GM21367 (cell line): Measurements from ENCODE around the gene RAB22A.
"Not testable (repeated sequence)": the region's sequence is repeated elsewhere in the genome, so short reads cannot be mapped to it uniquely, and the experiment has no call there.

Source experiments
- ATAC-seq: cut with Tn5 transposase; IDR thresholded peaks from one replicate; pipeline ENCODE4 v1.9.1; 2021; ENCODE audit not compliant: unreplicated experiment

Gene RAB22A

DNA sequence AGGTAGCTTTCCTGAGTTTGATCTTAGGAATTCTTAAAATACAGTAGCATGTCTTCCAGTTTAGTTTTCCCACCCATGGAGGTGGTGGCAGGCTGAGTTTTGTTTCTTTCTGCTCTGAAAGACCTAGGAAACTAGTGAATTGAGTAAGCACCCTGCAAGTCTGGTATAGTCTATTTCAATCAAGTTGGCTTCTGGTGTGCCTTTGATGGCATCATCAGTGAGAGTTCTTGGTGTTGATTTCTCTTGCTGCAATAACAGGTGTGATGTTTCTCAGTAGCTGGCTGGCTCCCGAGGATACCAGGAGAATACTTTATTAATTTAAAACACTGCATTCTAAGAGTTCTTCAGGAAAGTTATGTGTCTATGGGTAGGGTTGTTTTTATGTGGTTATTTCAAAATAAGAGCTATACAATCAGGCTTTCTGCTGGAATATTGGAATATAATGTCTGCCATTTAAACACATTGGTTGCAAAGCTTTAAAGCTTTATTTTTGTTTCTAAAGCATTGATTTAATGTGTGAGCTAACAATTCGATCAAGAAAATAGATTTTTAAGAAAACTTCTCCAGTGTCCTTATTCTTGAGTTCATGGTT, 98.5 kb downstream of the RAB22A start:
- ATAC-seq: no peak

DNA sequence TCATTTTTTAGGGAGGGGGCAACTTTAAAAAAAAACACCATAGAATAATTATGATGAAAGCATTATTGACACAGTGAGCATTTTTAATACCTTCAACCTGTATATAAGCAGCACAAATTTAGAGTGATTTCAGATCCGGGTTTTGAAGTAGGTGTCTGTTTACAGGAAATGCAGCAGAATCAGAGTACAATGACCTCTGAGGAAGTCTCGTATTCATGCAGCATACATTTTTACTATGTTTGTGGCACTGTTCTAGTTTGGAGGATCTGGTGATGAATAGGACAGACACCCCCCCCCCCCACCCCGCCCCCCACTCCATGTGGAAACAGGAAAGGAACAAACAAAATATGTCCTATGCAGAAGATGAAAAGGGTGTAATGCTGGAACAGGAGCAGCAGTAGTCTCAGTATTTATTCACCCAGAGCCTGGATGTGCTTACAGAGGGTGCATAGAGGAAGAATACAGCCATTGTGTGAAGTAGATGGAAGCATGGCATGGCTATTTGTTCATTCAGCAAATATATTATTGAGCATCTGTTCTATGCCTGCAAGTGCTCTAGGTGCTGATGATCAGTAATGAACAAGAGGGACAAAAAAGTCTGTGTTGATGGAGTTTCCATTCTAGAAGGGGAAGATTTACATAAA, 99.2 kb downstream of the RAB22A start:
- no peak for ATAC-seq

DNA sequence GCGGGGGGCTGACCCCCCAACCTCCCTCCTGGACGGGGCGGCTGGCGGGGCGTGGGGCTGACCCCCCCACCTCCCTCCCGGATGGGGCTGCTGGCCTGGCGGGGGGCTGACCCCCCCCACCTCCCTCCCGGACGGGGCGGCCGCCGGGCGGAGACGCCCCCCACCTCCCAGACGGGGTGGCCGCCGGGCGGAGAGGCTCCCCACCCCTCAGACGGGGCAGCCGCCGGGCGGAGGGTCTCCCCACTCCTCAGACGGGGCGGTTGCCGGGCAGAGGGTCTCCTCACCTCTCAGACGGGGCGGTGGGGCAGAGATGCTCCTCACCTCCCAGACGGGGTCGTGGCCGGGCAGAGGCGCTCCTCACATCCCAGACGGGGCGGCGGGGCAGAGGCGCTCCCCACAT, 104.7 kb downstream of the RAB22A start:
- not testable (repeated sequence) for ATAC-seq

DNA sequence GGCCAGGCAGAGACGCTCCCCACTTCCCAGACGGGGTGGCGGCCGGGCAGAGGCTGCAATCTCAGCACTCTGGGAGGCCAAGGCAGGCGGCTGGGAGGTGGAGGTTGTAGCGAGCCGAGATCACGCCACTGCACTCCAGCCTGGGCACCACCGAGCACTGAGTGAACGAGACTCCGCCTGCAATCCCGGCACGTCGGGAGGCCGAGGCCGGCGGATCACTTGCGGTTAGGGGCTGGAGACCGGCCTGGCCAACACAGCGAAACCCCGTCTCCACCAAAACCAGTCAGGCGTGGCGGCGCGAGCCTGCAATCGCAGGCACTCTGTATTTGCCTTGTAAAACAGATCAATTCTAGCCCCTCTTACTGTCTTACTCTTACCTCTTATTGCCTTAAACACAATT, 105.3 kb downstream of the RAB22A start:
- ATAC-seq: not testable (repeated sequence)

DNA sequence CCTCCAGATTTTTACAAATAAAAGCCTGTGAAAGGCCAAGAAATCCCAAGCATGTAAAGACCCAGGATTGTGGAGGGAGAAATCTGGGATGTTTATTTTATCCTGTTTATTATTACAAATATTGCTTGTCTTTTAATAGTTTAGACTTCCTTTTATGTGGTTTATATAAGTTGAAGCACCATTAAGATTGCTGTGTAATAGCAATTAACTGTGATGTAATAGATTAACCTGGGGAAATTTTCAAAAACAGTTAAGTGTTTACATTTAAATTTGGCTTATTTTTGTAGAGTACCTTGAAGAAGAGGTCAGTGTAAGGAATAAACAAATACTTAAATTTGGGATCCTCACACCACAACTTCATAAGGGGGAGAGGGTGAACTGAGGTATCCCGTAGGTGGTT, 106.5 kb downstream of the RAB22A start:
- no peak for ATAC-seq

DNA sequence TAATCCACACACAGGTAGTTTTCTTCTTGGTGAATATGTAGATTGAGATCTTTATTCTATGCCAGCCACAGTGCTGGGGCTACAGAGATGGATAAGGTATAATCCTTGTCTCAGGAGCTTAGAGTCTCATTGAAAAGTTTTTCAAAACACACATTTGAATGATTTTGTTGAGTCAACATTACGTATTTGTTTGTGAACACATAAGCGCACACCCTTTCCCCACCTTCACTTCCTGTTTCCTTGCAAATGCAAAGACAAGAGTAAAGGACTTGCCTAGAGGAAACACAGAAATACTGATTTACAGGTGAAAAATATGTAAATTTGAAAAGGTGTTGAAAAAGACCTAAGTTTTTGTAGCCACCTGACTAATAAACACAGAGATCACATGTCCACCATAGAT, 107.3 kb downstream of the RAB22A start:
- no peak for ATAC-seq
